GM12878 (cell line): ENCODE measurements around the gene SLC25A44. TPM values are rescaled to one million over a fixed set of nuclear protein-coding genes. Genes with fewer than 3 reads are reported as not detected.
"Not testable (repeated sequence)": the region's sequence is repeated elsewhere in the genome, so short reads cannot be mapped to it uniquely, and the experiment has no call there.

Source experiments
- ATAC-seq: fragments of 200-7000 bp; cut with Tn5 transposase; 3 replicates; pipeline ENCODE4 v1.9.1; 2020; ENCODE audit warnings: mild to moderate bottlenecking, moderate library complexity
- BruUV-seq: library from RNA; stranded (reverse); fragments of 400-500 nt; replicated peaks from 2 replicates; lab custom pipeline; 2021; lab: Mats Ljungman, UMichigan
- CTCF ChIA-PET: fragments of 300-600 bp; sonication (Branson Sonifier 250); formaldehyde crosslinking; extraction: SDS; loops from one replicate; lab custom pipeline; 2021; ENCODE audit warnings: inconsistent platforms; lab: Yijun Ruan, JAX
- POLR2A ChIA-PET: fragments of 350-600 bp; formaldehyde crosslinking; extraction: SDS; loops from one replicate; lab custom pipeline; 2021; ENCODE audit warnings: inconsistent platforms; lab: Charles Lee
- RAD21 ChIA-PET: fragments of 300-600 bp; sonication (Branson Sonifier 250); formaldehyde crosslinking; loops from one replicate; lab custom pipeline; 2023; ENCODE audit warnings: antibody characterized with exemption; ENCODE audit not compliant: unreplicated experiment; lab: Charles Lee
- SMC1A ChIA-PET: fragments of 300-600 bp; sonication (Branson Sonifier 250); formaldehyde crosslinking; loops from one replicate; lab custom pipeline; 2023; ENCODE audit not compliant: unreplicated experiment, uncharacterized antibody; lab: Charles Lee
- DNase-seq: peaks from one replicate; pipeline ENCODE4 v3.0.0-alpha.2; 2011; ENCODE audit warnings: low read depth, low spot score
- FAIRE-seq: peaks from 3 replicates; lab custom pipeline; 2011; peaks lifted over from hg19 to GRCh38; lab: Jason Lieb, UNC
- H2AFZ ChIP-seq: 2 replicates; pipeline ENCODE4 v1.6.0; 2011; ENCODE audit warnings: low read depth, low read length, control low read depth; ENCODE audit not compliant: control insufficient read depth
- H3K27ac ChIP-seq: 2 replicates; pipeline ENCODE4 v1.5.1; 2011; ENCODE audit warnings: control low read depth; ENCODE audit not compliant: control insufficient read depth, insufficient read depth
- H3K27me3 ChIP-seq, 2 experiments: replicated peaks in 1 of 2; 2 replicates each; pipeline versions ENCODE4 v1.6.0 to v1.6.1; 2011; ENCODE audit warnings: low read length in 1 of 2; ENCODE audit not compliant: control insufficient read depth in 2 of 2, insufficient read depth in 2 of 2
- H3K36me3 ChIP-seq, 2 experiments: 2 replicates each; pipeline ENCODE4 v1.5.1; 2011; ENCODE audit warnings: low read length in 1 of 2; ENCODE audit not compliant: control insufficient read depth in 2 of 2, insufficient read depth in 2 of 2
- H3K4me1 ChIP-seq: 2 replicates; pipeline ENCODE4 v1.6.1; 2011; ENCODE audit warnings: mild to moderate bottlenecking, low read length, moderate library complexity, mixed read lengths; ENCODE audit not compliant: control insufficient read depth, insufficient read depth
- H3K4me2 ChIP-seq: 2 replicates; pipeline ENCODE4 v1.6.0; 2011; ENCODE audit warnings: control low read depth; ENCODE audit not compliant: control insufficient read depth, insufficient read depth
- H3K4me3 ChIP-seq: fragments of 200-600 bp; sonication (generic); 2 replicates; pipeline ENCODE4 v1.5.1; 2016
- H3K79me2 ChIP-seq: 2 replicates; pipeline ENCODE4 v1.6.0; 2011; ENCODE audit warnings: low read length; ENCODE audit not compliant: control insufficient read depth, insufficient read depth
- H3K9ac ChIP-seq: 2 replicates; pipeline ENCODE4 v1.8.0; 2011; ENCODE audit warnings: low read length, control low read depth, mixed read lengths; ENCODE audit not compliant: control insufficient read depth, insufficient read depth
- H3K9me3 ChIP-seq: replicated peaks from 3 replicates; pipeline ENCODE4 v1.5.1; 2011; ENCODE audit warnings: mild to moderate bottlenecking, low read length; ENCODE audit not compliant: control insufficient read depth, insufficient read depth
- H4K20me1 ChIP-seq: 2 replicates; pipeline ENCODE4 v1.6.0; 2011; ENCODE audit not compliant: control insufficient read depth, insufficient read depth
- IKZF2 ChIP-seq, 2 experiments: fragments of 450-650 bp; IDR thresholded peaks; 2 replicates each; pipeline ENCODE4 v1.6.1; 2017; ENCODE audit warnings: mild to moderate bottlenecking in 2 of 2, moderate library complexity in 2 of 2
- TARDBP ChIP-seq: IDR thresholded peaks from 2 replicates; pipeline ENCODE4 v1.6.1; 2016; ENCODE audit warnings: borderline replicate concordance
- WGBS: methylation state at CpG from one replicate; pipeline ENCODE4 v1.1.6; 2016; ENCODE audit warnings: low lambda C conversion rate; ENCODE audit not compliant: insufficient replicate concordance, insufficient coverage; ENCODE audit errors: missing lambda C conversion rate; 5-methylcytosine and 5-hydroxymethylcytosine counted together
- in situ Hi-C: fragments of 300-500 bp; cut with MboI; formaldehyde crosslinking; loops from 9 replicates; pipeline ENCODE4 v1.14.3; 2018; ENCODE audit warnings: mixed read lengths
- intact Hi-C: fragments of 100-400 bp; cut with micrococcal nuclease; formaldehyde crosslinking; loops from one replicate; pipeline ENCODE4 v1.14.2; 2022; ENCODE audit not compliant: unreplicated experiment
- polyA plus RNA-seq, 11 experiments: library from polyadenylated mRNA; depleted of rRNA in 4 of 11; unstranded in 6 of 11; stranded (reverse) in 5 of 11; fragments of >200 nt; fragmentation: Nextera tagmentation in 4 of 11; fragmentation: Illumina TruSeq in 1 of 11; extraction: Ambion mirVana in 4 of 11; extraction: Trizol in 1 of 11; gene quantifications; 1 replicate in 1 of 11; 2 replicates in 10 of 11; pipeline versions ENCODE4 v1.2.1 to v1.2.3, GENCODE V29; 2011 to 2016; ENCODE audit warnings: inconsistent platforms in 2 of 11, missing spikeins in 2 of 11, low read depth in 1 of 11
- total RNA-seq, 4 experiments: library from RNA; depleted of rRNA in 3 of 4; stranded (reverse); fragments of >200 nt in 3 of 4; fragmentation: Illumina TruSeq in 1 of 4; extraction: Trizol in 1 of 4; gene quantifications; 2 replicates each; pipeline versions ENCODE4 v1.2.1 to v1.2.3, GENCODE V29; 2013 to 2021
- TF ChIP-seq, protein P1 (sequence below): fragments of 450-650 bp; IDR thresholded peaks from 2 replicates; pipeline ENCODE4 v1.6.1; 2017; ENCODE audit warnings: low read depth, mild to moderate bottlenecking, moderate library complexity
- TF ChIP-seq, protein P2 (sequence below): fragments of 450-650 bp; conservative IDR thresholded peaks from 2 replicates; pipeline ENCODE4 v1.6.1; 2017; ENCODE audit warnings: mild to moderate bottlenecking, moderate library complexity
- TF ChIP-seq, protein P3 (sequence below): fragments of 450-650 bp; IDR thresholded peaks from 2 replicates; pipeline ENCODE4 v1.6.1; 2017; ENCODE audit warnings: mild to moderate bottlenecking

The SLC25A44 gene
- total and polyA plus RNA-seq, 10 of the 15 experiments (the other 5 are each of a cell fraction or from before 2014, with no cell fraction given): 7.1 to 43.3 (median 30.4) TPM

DNA sequence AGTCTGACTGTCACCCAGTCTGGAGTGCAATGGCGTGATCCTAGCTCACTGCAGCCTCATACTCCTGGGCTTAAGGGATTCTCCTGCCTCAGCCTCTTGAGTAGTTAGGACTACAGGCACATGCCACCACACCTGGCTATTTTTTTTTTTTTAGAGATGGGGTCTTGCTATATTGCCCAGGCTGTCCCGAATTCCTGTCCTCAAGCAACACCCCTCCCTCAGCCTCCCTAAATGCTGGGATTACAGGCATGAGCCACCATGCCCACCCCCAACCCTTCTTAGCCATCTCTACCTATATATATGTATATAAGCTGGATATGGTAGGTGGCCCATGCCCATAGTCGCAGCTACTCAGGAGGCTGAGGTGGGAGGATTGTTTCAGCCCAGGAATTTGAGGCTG, 13.4 kb upstream of the SLC25A44 start (continued):
- TF ChIP-seq, protein P1, sequence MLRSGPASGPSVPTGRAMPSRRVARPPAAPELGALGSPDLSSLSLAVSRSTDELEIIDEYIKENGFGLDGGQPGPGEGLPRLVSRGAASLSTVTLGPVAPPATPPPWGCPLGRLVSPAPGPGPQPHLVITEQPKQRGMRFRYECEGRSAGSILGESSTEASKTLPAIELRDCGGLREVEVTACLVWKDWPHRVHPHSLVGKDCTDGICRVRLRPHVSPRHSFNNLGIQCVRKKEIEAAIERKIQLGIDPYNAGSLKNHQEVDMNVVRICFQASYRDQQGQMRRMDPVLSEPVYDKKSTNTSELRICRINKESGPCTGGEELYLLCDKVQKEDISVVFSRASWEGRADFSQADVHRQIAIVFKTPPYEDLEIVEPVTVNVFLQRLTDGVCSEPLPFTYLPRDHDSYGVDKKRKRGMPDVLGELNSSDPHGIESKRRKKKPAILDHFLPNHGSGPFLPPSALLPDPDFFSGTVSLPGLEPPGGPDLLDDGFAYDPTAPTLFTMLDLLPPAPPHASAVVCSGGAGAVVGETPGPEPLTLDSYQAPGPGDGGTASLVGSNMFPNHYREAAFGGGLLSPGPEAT: no peak
- TF ChIP-seq IKZF2 (IDR thresholded peaks at IDR 0.05): no peak
- no peak for TF ChIP-seq TARDBP
- TF ChIP-seq, protein P2, sequence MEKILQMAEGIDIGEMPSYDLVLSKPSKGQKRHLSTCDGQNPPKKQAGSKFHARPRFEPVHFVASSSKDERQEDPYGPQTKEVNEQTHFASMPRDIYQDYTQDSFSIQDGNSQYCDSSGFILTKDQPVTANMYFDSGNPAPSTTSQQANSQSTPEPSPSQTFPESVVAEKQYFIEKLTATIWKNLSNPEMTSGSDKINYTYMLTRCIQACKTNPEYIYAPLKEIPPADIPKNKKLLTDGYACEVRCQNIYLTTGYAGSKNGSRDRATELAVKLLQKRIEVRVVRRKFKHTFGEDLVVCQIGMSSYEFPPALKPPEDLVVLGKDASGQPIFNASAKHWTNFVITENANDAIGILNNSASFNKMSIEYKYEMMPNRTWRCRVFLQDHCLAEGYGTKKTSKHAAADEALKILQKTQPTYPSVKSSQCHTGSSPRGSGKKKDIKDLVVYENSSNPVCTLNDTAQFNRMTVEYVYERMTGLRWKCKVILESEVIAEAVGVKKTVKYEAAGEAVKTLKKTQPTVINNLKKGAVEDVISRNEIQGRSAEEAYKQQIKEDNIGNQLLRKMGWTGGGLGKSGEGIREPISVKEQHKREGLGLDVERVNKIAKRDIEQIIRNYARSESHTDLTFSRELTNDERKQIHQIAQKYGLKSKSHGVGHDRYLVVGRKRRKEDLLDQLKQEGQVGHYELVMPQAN: no peak
- TF ChIP-seq, protein P3, sequence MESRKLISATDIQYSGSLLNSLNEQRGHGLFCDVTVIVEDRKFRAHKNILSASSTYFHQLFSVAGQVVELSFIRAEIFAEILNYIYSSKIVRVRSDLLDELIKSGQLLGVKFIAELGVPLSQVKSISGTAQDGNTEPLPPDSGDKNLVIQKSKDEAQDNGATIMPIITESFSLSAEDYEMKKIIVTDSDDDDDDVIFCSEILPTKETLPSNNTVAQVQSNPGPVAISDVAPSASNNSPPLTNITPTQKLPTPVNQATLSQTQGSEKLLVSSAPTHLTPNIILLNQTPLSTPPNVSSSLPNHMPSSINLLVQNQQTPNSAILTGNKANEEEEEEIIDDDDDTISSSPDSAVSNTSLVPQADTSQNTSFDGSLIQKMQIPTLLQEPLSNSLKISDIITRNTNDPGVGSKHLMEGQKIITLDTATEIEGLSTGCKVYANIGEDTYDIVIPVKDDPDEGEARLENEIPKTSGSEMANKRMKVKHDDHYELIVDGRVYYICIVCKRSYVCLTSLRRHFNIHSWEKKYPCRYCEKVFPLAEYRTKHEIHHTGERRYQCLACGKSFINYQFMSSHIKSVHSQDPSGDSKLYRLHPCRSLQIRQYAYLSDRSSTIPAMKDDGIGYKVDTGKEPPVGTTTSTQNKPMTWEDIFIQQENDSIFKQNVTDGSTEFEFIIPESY: no peak

DNA sequence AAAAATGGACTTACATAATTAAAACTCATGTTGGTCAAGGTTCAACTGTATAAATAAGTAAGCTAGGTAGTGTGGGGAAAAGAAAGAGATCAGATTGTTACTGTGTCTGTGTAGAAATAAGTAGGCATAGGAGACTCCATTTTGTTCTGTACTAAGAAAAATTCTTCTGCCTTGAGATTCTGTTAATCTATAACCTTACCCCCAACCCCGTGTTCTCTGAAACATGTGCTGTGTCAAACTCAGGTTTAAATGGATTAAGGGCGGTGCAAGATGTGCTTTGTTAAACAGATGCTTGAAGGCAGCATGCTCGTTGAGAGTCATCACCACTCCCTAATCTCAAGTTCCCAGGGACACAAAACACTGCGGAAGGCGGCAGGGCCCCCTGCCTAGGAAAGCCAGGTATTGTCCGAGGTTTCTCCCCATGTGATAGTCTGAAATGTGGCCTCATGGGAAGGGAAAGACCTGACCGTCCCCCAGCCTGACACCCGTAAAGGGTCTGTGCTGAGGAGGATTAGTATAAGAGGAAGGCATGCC, 12.4 kb upstream of the SLC25A44 start:
- 73% methylated on average over 8 of the region's 8 CpGs for WGBS
- H3K9ac ChIP-seq, ATAC-seq, H3K79me2 ChIP-seq, H3K27ac ChIP-seq, CTCF ChIA-PET, H3K4me2 ChIP-seq, H3K9me3 ChIP-seq, H2AFZ ChIP-seq, POLR2A ChIA-PET, intact Hi-C loops, BruUV-seq, in situ Hi-C loops, H3K27me3 ChIP-seq, H3K4me3 ChIP-seq, SMC1A ChIA-PET, H3K36me3 ChIP-seq, H4K20me1 ChIP-seq, FAIRE-seq, H3K4me1 ChIP-seq, RAD21 ChIA-PET, DNase-seq: not testable (repeated sequence)

DNA sequence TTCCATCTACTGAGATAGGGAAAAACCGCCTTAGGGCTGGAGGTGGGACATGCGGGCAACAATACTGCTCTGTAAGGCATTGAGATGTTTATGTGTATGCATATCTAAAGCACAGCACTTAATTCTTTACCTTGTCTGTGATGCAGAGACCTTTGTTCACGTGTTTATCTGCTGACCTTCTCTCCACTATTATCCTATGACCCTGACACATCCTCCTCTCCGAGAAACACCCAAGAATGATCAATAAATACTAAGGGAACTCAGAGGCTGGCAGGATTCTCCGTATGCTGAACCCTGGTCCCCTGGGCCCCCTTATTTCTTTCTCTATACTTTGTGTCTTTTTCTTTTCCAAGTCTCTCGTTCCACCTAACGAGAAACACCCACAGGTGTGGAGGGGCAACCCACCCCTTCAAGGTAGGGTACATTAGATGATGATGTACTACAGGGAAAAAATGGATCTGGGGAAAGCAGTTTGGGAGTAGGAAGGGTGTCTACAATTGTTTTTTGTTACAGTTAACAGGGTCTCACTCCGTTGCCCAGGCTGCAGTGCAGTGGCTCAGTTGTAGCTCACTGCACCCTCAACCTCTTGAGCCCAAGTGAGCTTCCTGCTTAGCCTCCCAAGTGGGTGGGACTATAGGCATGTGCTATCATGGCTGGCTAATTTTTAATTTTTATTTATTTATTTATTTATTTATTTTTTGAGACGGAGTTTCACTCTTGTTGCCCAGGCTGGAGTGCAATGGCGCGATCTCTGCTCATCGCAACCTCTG, 11.7 kb upstream of the SLC25A44 start:
- H3K79me2 ChIP-seq, BruUV-seq, H3K4me2 ChIP-seq, H3K36me3 ChIP-seq, H3K27ac ChIP-seq, in situ Hi-C loops, H4K20me1 ChIP-seq, H2AFZ ChIP-seq, ATAC-seq, SMC1A ChIA-PET, H3K9ac ChIP-seq, CTCF ChIA-PET, H3K9me3 ChIP-seq, intact Hi-C loops, RAD21 ChIA-PET, H3K4me1 ChIP-seq, H3K27me3 ChIP-seq, DNase-seq, FAIRE-seq, H3K4me3 ChIP-seq, POLR2A ChIA-PET: not testable (repeated sequence)
- 81% methylated on average over 12 of the region's 12 CpGs for WGBS
